NB4 (cell line): Measurements from ENCODE around the gene USP50.
"Not testable (repeated sequence)": the region's sequence is repeated elsewhere in the genome, so short reads cannot be mapped to it uniquely, and the experiment has no call there.

ENCODE experiments used
- DNase-seq: peaks from one replicate; pipeline ENCODE4 v3.0.0; 2010; ENCODE audit warnings: low read depth
- H3K4me3 ChIP-seq: one replicate; pipeline ENCODE4 v1.5.1; 2011; ENCODE audit warnings: mild to moderate bottlenecking, low read depth, low read length, moderate library complexity
- MYC ChIP-seq: IDR thresholded peaks from 2 replicates; pipeline ENCODE4 v1.6.1; 2011; ENCODE audit warnings: low read depth, low read length
- POLR2A ChIP-seq: IDR thresholded peaks from 2 replicates; pipeline ENCODE4 v1.6.1; 2011; ENCODE audit warnings: mild to moderate bottlenecking; ENCODE audit not compliant: insufficient read length; ENCODE audit errors: extremely low read depth
- TF ChIP-seq, protein P1 (sequence below): IDR thresholded peaks from 2 replicates; pipeline ENCODE4 v1.6.1; 2011; ENCODE audit warnings: low read depth, low read length
- TF ChIP-seq, protein P2 (sequence below): IDR thresholded peaks from one replicate; pipeline ENCODE4 v1.5.1; 2012; ENCODE audit warnings: low read depth, low read length

The USP50 gene

DNA sequence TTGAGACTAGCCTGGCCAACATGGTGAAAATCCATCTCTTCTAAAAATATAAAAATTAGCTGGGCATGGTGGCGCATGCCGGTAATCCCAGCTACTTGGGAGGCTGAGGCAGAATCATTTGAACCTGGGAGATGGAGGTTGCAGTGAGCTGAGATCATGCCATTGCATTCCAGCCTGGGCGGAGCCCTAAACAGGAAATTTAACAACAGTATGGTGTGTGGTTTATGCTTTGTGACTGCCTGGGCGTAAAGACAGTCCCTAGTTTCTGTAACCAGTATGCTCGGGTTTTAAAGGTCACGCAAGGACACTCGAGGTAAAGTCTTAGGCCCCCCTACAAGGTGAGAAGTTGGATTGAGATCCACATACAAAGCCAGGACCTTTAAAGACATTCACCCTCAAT is 43.3 kb downstream of the USP50 start:
- DNase-seq, result peak; percentile 7
- TF ChIP-seq, protein P1, sequence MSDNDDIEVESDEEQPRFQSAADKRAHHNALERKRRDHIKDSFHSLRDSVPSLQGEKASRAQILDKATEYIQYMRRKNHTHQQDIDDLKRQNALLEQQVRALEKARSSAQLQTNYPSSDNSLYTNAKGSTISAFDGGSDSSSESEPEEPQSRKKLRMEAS, result no peak
- TF ChIP-seq, protein P2, sequence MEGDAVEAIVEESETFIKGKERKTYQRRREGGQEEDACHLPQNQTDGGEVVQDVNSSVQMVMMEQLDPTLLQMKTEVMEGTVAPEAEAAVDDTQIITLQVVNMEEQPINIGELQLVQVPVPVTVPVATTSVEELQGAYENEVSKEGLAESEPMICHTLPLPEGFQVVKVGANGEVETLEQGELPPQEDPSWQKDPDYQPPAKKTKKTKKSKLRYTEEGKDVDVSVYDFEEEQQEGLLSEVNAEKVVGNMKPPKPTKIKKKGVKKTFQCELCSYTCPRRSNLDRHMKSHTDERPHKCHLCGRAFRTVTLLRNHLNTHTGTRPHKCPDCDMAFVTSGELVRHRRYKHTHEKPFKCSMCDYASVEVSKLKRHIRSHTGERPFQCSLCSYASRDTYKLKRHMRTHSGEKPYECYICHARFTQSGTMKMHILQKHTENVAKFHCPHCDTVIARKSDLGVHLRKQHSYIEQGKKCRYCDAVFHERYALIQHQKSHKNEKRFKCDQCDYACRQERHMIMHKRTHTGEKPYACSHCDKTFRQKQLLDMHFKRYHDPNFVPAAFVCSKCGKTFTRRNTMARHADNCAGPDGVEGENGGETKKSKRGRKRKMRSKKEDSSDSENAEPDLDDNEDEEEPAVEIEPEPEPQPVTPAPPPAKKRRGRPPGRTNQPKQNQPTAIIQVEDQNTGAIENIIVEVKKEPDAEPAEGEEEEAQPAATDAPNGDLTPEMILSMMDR, result no peak
- TF ChIP-seq POLR2A (no peak), MYC (no peak)
- H3K4me3 ChIP-seq, result no peak overlapping the region

DNA sequence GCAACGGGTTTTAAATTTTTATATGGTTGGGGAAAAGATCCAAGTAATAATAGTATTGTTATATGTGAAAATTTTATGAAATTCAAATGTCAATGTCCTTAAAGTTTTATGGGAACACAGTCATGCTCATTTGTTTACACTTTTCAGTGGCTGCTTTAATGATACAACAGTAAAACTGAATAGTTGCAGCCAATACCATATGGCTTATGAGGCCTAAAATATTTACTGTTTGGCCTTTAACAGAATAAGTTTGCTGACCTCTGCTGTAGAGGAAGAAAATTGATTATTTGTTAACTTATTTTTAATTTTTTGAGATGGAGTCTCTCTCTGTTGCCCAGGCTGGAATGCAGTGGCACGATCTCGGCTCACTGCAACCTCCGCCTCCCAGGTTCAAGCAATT is 44.7 kb downstream of the USP50 start:
- TF ChIP-seq, protein P2, result no peak
- TF ChIP-seq POLR2A (no peak), MYC (no peak)
- TF ChIP-seq, protein P1, result no peak
- H3K4me3 ChIP-seq, result no peak overlapping the region
- DNase-seq, result no peak

DNA sequence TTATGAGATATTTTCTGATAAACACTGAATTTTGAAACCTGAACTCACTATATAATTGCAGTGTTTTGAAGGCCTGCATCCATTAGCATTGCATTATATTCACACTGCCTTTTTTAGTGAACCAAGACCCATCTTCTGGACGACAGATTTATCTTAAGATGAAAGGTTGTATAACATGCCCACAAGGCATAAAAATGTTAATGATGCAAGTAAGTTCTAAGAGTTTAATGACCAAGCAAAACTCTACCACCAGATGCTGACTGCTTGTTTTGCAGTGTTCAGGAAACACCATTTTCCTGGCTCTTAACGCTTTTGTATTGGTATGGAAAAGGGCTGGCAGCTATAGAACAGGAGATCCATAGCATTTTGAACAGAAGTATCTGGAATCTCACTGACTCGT is 46.1 kb downstream of the USP50 start:
- H3K4me3 ChIP-seq, result no peak overlapping the region
- no peak for DNase-seq
- TF ChIP-seq, protein P1, result no peak
- TF ChIP-seq, protein P2, result no peak
- no peak for TF ChIP-seq MYC
- TF ChIP-seq POLR2A, result no peak

DNA sequence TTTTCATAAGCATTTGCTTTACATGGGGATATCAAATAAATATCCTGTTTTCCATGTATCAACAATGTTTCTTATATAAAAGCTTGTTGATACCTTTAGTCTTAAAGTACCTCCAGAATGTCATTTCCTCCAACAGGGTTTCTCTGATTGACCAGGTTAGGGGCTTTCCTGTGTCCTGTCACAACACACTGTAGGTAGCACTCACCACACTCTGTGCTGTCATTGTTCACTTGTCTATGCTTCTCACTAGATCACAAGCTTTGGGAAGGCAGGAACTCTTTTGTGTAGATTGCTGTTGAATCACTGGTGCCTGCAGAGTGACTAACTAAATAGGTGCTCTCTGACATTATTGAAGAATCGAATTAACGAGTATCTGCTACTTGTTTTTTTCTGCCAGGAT is 49.8 kb downstream of the USP50 start:
- no peak for DNase-seq
- TF ChIP-seq, protein P1, result no peak
- TF ChIP-seq, protein P2, result no peak
- no peak for TF ChIP-seq POLR2A
- TF ChIP-seq MYC, result no peak
- H3K4me3 ChIP-seq, result no peak overlapping the region

DNA sequence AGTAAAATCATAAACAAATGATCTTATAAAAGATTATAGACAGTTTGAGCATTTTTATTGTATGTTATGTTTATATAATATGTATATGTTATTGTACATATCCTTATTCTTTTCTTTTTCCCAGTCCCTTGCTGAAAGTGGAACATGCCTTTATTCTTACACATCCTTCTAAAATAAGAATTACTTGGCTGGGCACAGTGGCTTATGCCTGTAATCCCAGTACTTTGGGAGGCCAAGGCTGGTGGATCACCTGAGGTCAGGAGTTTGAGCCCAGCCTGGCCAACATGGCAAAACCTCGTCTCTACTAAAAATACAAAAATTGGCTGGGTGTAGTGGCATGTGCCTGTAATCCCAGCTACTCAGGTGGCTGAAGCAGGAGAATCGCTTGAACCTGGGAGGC is 51.9 kb downstream of the USP50 start:
- not testable (repeated sequence) for H3K4me3 ChIP-seq, DNase-seq

DNA sequence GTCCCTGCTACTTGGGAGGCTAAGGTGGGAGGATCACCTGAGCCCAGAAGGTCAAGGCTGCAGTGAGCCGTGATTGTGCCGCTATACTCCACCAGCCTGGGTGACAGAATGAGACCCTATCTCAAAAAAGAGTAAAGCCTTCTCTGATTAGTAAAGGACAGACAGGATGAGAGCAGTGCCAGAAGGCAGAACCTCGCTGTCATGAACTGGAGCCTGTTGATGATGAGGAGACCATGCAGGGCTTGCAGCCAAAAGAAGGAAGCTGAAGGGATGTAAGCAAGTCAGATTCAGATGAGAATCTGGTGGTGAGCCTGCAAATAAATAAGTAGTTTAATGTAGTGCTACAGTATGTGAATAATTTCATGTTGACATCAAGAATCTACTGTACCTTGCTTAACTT is 52.8 kb downstream of the USP50 start:
- no peak for TF ChIP-seq MYC
- TF ChIP-seq, protein P2, result no peak
- no peak for TF ChIP-seq POLR2A
- TF ChIP-seq, protein P1, result no peak
- no peak overlapping the region for H3K4me3 ChIP-seq
- DNase-seq, result no peak
